GM21423 (cell line): ENCODE measurements around the gene GAB2.
"Not testable (repeated sequence)": the region's sequence is repeated elsewhere in the genome, so short reads cannot be mapped to it uniquely, and the experiment has no call there.

Source experiments
- ATAC-seq: cut with Tn5 transposase; IDR thresholded peaks from one replicate; pipeline ENCODE4 v1.9.1; 2021; ENCODE audit warnings: mild to moderate bottlenecking, moderate library complexity; ENCODE audit not compliant: unreplicated experiment

GAB2 gene

DNA sequence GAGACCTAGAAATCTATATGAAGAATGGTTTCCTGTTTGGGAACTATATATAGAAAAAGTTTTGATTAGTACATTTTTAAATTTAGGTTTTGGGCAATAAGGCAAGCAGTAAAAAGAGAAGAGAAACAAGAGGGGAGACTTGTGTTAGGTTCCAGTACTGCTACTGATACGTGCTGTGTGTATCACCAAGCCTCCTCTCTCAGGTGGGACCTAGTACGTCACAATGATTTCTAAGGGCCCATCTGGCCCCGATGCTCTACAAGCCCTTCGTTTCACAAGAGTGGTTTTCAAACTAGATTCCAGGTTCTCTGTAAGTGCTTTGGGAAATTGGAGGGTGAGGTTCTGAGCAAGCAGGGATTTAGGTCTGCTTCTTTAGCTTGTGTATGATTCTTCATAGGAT is 189.7 kb downstream of the GAB2 start:
- ATAC-seq = no peak

GRCh38 chr11:78226684-78227680 is 190.6 kb downstream of the GAB2 start:
- no peak for ATAC-seq

DNA sequence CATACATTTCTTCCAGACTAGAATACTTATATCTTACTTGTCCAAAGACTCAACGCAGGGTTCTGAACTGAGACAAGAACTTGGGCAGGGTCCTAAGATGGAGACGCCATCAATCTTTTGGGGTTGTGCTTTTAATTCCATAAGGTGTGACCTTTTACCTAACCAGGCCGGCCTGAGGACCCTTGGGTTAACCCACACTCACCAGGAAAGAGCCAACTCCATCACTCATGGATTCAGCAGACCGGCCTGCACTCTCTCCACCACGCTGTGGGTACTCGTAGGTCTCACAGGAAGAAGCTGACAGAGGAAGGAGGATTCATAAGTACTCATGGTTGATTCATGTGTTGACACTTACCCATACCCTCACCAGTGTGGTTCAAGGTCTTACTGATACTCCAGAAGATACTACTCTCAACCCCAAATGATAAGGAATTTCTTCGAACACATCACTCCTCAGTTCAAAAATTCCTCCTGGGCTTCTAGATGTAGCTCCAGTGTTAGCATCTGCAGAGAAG is 192.7 kb downstream of the GAB2 start:
- no peak for ATAC-seq

DNA sequence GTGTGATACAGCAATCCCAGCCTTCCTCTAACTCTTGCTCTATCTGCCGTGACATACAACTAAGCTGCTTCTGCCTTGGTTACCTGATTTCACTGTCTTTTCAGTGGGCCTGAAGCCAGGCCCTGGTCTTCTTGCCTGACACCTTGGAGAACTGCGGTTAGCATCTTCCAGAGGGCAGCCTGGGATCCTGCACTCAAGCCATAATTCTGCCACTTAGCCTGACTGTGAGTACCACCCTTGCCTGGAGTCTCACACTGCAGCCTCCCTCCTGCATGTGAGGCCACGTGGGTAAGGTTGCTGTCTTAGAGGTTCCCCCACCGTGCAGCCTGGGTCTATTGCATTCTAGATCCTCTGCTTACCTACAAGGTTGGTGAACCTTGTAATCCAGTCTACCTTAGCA is 193.1 kb downstream of the GAB2 start:
- ATAC-seq = no peak

DNA sequence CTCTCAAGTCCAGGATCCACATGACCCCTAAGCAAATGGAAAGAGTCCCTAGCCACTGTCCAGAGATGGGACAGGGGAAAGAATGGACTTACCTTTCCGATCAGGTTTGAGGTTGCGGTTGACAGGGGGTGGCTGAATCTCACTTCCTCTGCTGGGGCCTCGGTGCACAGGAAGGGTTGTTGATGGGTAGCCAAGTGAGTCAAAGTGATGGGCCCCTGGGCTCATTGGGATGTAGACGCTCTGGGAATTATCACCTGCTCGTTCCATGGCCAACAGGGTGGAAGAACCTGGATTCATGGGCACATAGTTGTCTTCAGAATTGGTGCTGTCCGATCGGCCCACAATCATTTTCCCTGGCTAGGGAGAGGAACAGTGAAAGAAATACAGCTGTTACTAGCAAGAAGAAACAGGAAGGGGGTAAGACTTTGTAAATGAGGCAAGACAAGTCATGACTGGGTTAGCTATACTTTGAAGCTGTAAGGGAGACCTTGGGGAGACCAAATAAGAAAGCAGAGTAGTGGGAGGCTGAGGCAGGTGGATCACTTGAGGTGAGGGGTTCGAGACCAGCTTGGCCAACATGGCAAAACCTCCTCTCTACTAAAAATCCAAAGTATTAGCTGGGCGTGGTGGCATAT is 194.2 kb downstream of the GAB2 start:
- peak; percentile 78 for ATAC-seq

- ATAC-seq = not testable (repeated sequence)
These were observed 194.9 kb downstream of the GAB2 start for GRCh38 chr11:78222726-78223125.

DNA sequence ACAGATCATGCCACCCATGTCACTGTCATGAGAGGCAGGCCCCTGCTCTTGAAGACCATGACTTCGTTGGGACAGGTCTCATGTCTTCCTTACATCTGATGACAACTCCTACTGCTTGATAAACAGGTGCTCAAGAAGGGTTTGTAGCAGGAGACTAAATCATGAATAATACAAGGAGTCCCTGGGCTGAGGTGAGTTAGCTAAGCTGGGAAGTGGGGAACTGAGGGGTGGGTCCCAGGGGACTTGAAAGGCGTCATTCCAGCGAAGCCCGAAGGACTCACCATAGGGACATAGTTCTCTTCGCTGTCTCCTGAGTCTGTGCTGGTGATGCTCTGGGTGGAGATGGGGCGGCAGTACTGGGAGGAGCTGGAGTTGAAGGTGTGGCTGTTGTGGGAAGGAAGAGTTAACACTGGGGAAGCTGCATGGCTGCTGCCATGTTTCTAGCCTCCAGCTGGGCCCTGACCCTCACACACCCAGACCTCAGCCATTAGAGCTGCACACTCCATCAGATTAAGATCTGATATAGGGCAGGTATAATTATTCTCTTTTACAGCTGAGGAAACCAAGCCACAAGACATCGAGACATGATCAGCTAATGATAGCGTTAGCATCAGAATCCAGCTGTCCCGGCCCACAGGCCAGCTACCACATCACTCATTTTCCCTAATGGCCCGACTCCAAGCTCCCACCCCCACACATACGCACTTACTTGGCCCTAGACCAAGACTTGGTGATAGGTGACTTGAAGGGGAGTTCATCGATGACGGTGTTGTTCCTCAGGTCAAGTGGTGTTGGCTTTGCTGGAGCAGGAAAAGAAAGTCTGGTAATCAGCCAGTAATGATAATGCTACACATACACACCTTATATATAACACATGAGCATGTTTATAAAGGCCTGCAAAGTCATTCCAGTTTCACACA is 196.0 kb downstream of the GAB2 start:
- ATAC-seq = no peak

DNA sequence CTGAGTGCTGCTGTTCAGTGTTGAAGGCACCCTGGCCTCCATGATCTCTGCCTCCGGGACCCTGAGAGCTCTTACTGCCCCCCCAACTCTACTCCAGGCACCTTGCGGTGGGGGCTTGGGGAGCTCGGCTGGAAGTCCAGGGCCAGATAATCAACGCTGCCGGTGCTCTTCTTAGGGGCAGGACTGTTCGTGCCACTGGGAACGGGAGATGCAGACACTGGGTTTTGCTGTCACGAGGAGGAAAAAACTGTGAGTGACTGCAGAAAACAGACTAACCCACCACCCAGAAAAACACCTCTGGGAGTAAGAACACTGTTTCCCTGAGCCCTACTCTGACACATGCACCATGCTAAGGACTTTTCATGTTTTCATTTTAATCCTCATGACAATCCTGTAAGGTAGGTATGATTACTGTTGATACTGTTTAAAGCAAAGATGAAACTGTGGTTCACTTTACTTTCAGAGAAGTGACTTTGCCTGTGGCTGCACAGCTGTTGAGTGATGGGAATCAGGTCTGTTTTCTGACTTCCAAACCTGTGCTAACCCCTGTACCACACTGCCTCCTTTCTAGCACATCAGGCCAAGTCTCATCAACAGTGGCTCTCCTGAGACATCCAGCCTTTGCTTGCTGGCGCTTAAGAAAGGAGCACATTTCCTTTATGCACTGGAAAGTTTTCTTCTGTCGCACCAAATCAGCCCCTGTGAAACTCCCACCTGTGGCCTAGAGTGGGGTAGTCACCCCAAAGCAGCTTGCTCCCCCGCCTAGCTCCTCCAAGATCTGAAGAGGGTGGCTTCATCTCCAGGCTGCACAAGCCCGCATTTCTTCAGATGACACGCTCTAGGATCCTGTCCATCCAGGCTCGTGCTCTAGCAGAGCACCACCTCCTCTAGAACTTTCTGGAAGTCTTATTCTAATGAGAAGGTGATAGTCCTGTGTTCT is 197.1 kb downstream of the GAB2 start:
- ATAC-seq = no peak

DNA sequence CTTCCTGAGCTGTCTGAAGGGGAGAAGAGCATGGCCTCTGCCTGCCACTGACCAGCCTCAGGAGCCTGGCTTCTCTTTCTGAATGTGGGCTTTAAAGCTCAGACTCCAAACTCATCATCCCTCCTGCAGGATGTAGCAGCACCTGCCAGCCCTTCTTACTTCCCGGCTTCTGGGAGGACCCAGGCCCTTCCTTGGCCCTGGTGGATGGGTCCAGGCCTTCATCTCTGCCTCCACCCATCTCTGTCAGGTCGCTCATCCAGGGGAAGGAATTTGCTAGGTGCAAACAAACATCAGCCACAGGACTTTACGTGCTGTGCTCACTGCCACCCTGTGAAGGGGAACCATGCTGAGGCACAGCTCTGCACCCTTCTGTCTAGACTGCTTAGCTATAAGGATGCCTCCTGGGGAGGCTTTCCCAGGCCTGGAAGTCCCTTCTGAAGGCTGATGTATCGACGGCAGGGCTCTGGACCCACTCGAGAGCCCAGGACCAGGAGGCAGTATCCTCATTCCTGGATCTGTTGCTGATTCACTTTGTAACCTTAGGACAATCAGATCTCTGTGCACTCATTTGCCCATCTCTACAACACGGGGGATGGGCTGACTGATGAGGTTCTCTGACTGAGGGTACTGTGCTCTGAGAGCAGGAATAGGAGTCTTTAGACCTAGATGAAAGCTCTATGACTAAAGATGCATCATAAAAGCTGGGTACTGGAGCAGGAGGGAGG is 198.0 kb downstream of the GAB2 start:
- no peak for ATAC-seq

GRCh38 chr11:78218707-78219492 is 198.7 kb downstream of the GAB2 start:
- no peak for ATAC-seq

DNA sequence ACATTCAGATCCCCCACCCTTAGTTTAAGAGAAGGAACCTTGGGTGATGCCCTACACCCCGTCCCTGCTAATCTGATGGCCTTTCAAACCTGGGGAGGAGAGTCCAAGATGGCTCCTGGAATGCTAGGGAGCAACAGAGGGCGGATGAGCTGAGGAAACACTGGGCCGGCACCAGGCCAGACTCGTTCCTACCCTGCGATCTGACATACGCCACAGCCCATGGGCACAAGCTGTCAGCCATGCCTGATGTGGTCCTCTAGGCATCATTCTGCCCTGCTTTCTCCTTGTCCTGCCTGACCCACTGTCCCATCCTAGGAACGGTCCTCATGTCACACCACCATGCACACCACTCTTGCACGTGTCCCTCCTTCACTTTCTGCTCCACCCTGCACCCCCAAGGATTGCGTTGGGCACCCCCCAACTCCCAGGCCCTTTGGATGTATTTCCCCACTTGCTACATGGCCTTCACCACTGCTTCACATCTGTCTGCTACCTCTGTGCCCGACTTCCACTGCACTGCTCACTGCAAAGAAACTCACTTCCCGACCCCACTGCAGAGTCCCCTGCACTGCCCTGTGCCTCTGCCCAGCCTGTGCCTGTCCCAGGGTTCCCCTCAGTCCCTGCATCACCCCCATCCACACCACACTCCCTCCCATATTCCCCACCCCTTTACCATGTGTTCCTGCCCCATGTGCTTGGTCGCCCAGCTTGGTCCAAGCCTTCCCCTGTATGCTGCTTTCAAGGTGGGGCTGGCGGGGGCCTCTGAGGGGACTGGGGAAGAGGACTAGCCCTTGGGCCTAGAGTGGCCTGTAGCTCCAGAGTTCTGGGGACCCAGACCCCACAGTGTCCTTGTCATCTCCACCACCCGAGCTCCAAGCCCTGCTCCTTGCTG is 199.7 kb downstream of the GAB2 start:
- ATAC-seq = no peak

GRCh38 chr11:78216571-78217287 is 200.9 kb downstream of the GAB2 start:
- ATAC-seq = no peak

GRCh38 chr11:78216021-78216420 is 201.6 kb downstream of the GAB2 start:
- ATAC-seq = no peak

DNA sequence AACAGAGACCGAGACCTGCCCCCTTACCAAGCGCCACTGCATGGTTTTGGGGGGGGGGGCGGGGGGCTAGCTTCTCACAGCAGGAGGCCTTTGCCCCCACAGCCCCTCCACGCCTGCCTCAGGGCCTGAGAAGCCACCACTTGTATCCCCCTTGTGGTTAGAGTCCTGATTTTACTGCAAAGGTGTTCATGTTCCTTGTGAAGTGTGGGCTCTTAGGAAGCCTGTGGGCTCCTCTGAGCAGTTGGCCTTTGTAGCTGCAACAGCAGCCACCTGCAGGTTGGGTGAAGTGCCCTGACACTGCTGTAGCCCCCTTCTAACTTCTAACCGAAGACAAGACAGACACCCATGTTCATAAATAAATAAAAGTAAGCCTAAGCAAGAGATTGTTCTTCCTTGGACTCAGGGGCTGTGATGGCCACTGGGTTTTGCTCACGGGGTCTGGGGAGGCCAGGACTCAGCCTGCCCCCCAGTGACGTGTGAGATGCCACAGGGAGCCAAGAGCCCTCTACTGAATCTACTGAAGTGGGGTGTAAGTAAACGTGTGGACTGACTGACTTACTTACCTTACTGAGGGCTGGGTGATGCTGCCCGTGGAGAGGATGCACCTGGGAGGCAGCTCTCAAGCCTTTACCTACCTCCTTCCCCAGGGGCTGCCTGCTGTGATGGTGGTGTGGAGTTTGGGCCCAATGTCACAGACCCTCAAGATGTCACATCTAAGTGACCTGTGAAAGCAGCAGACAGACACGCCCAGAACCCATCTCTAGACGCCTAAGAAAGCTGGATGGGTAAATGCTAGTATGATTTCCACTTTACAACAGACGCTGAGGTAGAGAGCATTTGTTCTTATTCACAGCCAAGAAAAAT is 203.1 kb downstream of the GAB2 start:
- ATAC-seq = no peak

- no peak for ATAC-seq
These were observed 203.9 kb downstream of the GAB2 start for GRCh38 chr11:78213526-78214330.
